Measurements from ENCODE around the gene CCDC13.
A peak's percentile ranks its signal among the peaks of the same experiment; 100 is the strongest.
"Not testable (repeated sequence)": the region's sequence is repeated elsewhere in the genome, so short reads cannot be mapped to it uniquely, and the experiment has no call there.

CCDC13 gene, protein sequence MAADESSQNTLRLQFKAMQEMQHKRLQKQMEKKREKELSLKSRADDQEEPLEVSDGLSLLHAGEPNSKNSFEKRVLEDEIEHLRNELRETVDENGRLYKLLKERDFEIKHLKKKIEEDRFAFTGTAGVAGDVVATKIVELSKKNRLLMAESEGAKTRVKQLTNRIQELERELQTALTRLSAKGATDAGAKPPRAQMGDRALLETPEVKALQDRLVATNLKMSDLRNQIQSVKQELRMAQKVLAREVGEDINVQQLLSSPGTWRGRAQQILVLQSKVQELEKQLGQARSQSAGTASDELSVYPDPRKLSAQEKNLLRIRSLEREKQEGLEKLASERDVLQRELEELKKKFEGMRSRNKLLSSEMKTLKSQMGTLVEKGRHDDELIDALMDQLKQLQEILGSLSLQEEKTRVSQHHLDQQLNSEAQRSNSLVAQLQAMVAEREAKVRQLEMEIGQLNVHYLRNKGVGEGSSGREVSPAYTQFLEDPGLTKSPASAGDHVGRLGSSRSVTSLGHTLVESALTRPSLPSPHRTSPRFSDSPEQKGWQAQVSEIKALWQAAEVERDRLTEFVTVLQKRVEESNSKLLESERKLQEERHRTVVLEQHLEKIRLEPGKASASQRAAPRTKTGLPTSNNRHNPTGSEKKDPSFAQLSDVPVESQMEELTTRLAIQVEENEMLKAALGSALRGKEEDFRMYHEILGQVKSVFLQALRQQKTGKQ

GRCh38 chr3:42772670-42773408 is at the start of gene CCDC13:
TSS of gene CCDC13 (minus strand) at chr3:42773253. CDS start at chr3:42758345, 14,908 bp downstream.
- peak; percentile 33 for DNase-seq

DNA sequence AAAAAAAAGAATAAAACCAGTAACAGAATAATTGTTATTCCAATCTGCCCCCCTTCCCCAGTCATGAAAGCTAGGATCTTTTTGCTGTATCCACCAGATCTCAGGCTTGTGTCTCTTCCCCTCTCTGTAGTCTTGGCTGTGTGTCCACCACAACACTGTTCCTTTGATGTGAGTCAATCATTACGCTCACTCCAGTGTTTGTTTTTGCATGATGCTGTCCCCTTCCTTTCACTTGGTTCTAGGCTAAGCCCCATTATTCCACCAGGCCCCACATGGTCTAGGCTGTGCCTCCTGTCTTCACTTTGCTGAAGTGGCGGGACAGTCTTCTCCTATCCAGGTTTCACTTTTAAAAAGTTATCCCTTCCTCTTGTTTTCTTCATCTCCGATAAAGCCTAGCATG is 49.8 kb upstream of the CCDC13 start:
- no peak for DNase-seq

GRCh38 chr3:42820746-42821051 is 47.6 kb upstream of the CCDC13 start:
- no peak for DNase-seq

- DNase-seq, result no peak
Observed at GRCh38 chr3:42819351-42819965, 46.4 kb upstream of the CCDC13 start.

DNA sequence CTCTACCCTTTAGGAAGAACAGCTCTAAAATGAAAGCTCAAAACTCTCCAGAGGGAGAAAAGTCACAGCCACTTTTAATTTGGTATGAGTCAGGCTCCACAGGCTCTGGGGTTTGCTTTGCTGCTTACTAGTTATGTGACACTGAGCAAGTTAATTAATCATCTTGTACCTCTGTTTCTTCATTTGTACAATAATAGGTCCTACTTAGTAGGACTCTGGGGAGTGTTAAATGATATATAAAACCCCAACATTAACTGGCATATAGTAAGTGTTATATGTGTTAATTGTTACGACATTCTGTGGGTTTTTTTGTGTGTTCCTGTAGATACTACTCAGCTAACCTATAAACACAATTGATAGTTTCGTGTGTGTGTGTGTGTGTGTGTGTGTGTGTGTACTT is 42.8 kb upstream of the CCDC13 start:
- no peak for DNase-seq

GRCh38 chr3:42814914-42815507 is 42.0 kb upstream of the CCDC13 start:
- no peak for DNase-seq

GRCh38 chr3:42814246-42814645 is 41.2 kb upstream of the CCDC13 start:
- DNase-seq, result no peak

GRCh38 chr3:42811118-42811883 is 38.2 kb upstream of the CCDC13 start:
- not testable (repeated sequence) for DNase-seq

- not testable (repeated sequence) for DNase-seq
Observed at GRCh38 chr3:42810706-42811105, 37.7 kb upstream of the CCDC13 start.

- no peak for DNase-seq
Observed at GRCh38 chr3:42809202-42809601, 36.1 kb upstream of the CCDC13 start, which contains the start of gene ACKR2. TSS of gene ACKR2 (plus strand) at chr3:42809445. CDS start at chr3:42864503, 55,058 bp downstream.

DNA sequence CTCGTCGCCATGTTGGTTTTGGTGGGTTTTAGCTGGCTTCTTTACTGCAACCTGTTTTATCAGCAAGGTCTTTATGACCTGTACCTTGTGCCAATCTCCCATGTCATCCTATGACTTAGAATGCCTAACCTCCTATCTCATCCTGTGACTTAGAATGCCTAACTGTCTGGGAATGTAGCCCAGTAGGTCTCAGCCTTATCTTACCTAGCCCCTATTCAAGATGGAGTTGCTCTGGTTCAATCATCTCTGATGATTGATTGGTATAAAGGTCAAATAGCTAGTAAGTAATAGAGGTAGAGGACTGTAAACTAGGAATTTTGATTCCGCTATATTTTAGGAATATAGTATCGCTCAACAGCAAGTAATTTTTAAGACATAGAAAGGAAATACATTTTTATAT is 34.9 kb upstream of the CCDC13 start:
- DNase-seq, result no peak

GRCh38 chr3:42805141-42805821 is 32.2 kb upstream of the CCDC13 start:
- no peak for DNase-seq

- DNase-seq, result no peak
Observed at GRCh38 chr3:42804831-42805132, 31.7 kb upstream of the CCDC13 start.

DNA sequence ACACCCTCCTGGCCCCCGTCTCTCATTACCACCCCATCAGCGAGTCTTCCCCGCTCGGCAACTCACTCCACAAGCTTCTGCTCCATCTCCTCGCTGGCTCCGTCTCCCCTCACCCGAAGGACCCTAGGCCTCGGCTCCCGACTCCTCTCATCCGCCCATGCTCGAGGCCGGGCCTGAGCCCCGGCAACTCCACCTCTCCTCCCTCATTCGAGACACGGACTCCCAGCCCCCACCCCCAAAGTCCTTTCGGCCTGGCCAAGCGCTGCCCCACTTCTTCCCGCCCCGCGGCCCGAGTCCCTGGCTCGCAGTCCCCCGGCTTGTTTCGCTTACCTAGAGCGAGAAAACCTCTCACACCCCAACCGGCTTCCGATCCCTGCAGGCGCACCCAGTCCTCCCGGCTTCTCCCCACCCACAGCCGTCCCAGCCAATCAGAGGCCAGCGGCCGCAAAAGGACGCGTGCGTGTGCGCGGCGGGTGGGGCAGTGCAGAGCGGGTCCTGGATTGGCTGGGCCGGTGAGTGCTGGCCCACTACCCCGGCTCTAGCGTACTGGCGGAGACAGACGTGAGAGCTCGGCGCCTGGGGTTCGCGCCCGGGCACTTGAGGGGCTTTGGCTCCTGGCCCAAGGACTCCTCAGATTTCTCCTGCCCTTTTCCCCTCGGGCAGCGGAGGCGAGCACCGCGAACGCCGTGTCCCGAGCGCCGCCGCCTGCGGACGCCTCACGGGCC is 31.2 kb upstream of the CCDC13 start, which contains the start of gene HIGD1A:
Gene HIGD1A, minus strand, starts transcription at position 385 of the 725 bp plus-strand sequence. CDS start 10,237 bp downstream, outside the sequence.
- DNase-seq, result peak; percentile 64

GRCh38 chr3:42803414-42804105 is 30.5 kb upstream of the CCDC13 start:
- DNase-seq, result no peak

DNA sequence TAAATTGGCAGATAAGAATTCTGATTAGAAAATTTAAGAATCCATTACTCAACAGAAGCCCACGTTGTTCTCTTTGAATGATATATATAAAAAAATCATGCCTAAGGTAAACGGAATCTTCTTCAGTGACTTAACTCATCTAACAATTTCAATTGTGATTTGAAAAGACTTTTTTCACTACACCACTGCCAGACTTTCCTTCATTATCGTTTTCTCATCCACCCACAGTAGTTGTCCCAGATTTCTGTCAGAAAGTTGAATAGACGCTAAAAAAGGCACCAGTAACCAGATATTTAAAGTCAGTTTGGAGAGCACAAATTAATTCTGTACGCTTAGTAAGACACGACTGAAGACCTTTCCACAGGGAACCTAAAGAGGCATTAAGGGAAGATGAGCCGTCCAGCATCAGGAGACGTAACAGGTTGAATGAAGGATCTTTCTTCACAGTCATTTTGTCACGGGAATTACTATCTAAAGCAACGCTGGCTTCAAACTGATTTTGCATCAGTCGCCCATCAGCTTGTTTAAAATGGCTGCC is 29.9 kb upstream of the CCDC13 start:
- no peak for DNase-seq

DNA sequence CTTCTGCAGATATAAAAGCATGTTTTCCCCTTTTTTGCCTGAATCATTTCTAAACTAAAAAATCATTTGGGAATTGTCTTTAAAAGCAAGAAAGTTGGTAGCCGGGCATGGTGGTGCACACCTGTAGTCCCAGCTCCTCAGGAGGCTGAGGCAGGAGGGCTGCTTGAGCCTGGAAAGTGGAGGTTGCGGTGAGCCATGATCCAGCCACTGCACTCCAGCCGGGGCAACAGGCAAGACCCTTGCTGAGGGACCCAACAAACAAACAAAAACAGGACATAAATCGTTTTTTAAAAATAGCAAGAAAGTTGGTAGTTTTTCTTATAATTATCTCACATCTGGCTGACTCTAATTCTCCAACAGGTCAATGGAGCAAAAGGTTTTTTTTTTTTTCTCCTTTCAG is 28.7 kb upstream of the CCDC13 start:
- no peak for DNase-seq

DNA sequence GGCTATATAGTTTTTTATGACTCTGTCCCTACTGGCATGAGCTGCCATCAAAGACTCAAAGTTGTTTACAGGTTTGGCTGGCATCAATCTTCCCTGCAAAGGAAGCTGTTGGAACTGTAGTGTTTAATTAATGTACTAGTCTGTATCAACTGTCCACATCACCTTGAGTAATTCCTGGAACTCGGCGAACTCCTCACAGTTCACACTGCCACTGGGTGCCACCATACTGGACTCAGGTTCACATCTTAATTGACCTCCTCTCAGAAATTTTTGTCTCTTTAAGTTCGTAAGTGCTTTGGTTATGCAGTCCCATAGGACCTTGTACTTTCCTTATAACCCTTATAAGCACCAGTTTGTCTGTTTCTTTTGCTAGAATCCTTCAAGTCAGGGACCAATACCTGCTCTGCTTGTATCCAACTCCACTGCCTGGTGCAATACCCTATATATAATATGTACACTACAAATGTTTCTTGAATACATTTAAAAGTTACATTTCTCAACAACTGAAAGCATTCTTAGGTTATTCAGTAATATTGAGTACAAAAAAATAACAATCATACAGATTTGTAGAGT is 28.1 kb upstream of the CCDC13 start:
- DNase-seq, result no peak

DNA sequence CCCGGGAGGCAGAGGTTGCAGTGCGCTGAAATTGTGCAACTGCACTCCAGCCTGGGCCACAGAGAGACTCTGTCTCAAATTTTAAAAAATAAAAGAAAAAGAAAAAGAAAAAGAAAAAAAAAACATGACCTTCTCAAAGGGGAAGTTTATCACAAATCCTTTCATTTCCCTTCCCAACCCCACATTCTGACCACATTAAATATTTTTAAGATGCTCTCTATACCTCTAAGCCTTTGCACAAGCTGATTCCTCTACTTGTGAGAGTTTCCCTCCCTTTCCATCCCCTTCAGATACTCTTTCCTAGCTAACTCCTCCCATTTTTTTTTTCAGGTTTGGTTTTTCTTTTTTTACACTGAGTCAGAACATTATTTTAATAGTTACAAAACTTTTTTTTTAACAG is 27.2 kb upstream of the CCDC13 start:
- no peak for DNase-seq

Data from NCI-H187 treated with DMSO at 0.1 percent for 48 hours (cell line).